Inflammatory macrophage treated with lipopolysaccharide for 4 hours (primary cell): ENCODE results near the gene IQSEC1.
A peak's percentile ranks its signal among the peaks of the same experiment; 100 is the strongest.

Experiments used
- DNase-seq: peaks from one replicate; pipeline ENCODE4 v3.0.0-alpha.2; 2020

Gene IQSEC1

DNA sequence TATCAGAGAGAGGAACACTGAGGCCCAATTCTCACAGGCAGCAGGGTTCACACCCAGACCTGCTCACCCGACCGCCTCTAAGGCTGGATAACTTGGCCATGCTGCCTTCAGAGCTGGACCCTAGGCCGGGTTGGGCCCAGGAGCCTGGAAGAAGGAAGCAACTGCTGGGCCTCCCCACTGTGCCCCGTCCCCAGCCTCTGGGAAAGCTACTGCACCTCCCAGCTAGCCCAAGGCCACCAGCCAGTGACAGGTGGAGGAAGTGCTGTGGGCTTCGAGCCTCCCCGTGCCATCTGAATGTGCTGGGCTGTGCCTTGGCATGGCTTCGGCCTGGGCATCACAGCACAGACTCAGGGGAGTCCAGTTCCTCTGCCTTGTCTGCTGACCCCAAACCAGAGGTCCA lies 169.3 kb downstream of the IQSEC1 start:
- no peak for DNase-seq

DNA sequence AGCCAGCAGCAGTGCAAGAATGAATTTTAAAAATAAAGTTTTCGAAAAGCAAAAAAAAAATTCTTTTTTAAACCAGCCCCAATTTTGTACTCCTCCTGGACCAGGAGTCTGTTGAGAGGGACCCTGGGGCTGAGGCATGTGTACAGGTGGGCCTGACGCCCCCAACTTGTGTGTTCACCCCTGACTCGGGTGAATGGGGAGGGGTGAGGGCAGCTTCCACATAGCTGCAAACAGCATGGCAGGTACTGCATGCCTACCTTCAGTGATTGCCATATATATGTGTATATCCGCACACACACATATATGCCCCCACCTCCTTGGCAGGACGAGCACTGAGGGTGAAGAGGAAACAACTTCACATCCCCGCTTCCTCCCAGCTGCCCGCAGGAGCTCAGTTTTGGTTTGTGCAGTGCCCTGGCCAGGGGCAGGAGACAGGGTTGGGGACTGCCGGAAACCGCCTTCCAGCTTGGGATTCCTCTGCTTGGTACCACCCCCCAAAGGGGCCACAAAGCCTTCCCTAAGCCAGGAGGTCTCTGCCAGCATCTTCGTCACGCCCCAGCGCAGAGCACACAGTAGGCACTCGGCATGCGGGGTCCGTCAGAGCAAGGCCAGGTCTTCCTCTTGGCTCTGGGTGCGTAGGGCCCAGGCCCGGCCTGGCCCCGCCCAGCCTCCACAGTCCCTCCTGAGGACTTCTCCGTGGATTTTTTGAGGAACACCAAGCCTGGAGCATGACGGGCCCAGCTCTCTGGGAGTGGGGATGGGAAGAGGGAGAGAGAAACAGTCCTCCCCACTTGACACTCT lies 170.0 kb downstream of the IQSEC1 start:
- no peak for DNase-seq

DNA sequence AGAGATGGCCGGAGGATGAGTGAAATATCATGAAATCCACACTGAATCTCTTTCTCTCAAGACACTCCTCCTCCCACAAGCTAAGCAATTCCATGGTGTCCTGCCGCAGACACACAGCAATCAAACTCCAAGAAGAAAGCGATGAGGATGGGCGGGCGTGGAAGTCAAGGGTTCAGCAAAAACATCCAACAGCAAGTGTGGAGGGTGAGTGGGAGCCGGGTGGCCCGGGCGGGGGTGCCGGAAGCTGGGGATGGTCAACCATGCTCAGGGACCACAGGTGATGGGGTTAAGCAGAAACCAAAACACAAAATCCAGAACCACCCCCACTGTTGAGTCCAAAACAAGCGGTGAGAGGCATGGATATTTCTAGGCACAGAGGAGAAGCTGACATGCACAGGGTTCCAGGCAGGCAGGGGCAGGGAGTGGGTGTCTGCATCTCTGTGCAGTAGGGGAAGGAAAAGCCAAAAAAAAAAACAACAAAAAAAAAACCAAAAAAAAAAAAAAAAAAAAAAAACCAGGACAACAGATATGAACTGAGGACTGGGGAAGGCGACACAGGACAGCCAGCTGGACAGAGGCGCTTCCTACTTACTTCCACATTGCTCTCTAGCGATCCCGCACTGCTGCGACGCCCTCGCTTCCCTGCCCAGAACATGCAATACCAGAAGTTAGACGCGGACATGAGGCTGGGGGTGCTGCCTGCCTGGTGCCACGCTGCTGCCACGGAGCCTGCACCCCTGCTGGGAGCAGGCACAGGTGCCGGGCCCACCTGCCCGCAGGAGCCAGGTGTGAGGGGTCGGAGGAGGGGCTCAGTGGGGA lies 170.8 kb downstream of the IQSEC1 start:
- DNase-seq: peak; percentile 43

DNA sequence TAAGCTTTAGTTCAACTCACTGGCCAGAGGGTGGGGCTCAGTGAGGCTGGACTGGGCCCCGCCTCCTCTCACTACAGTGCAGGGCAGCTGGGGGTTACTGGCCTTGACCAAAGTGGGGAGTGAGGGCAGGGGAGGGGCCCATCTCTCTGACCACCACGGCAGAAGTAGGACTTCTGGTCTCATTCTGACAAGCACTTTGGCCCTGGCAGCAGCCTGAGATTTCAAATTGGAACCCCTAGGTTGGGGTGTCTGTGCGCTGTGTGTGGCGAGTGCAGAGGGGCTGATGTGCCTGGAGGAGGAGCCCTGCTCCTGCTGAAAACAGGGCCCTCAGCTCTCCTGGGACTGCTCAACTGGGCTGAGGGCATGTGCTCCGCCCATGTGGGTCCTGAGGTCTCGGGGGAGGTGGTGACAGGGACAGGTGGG lies 171.6 kb downstream of the IQSEC1 start:
- no peak for DNase-seq

DNA sequence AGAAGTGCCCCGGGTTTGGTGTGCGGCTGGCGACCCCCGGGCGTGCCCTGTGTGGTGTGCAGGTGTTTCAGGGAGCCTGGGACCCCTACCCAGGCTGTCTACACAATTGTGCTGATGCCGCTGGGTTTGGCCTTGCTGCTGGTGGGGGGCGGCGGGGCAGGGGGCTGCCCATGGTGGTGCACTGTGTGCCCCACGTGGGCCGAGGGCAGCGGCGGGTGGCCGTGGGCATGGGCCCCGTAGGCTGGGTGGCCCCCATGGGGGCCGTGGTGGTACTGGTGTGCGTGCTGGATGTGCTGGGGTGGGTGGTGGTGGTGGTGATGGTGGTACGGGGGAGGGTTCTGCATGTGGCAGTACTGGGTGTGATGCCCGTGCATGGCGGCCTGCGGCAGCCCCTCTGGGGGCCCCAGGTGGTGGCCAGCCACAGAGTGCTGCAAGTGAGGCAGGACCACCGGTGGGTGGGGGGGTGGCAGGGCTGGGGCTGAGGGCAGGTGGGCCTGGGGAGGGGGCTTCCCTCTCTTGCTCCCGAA lies 172.3 kb downstream of the IQSEC1 start:
- DNase-seq: no peak

DNA sequence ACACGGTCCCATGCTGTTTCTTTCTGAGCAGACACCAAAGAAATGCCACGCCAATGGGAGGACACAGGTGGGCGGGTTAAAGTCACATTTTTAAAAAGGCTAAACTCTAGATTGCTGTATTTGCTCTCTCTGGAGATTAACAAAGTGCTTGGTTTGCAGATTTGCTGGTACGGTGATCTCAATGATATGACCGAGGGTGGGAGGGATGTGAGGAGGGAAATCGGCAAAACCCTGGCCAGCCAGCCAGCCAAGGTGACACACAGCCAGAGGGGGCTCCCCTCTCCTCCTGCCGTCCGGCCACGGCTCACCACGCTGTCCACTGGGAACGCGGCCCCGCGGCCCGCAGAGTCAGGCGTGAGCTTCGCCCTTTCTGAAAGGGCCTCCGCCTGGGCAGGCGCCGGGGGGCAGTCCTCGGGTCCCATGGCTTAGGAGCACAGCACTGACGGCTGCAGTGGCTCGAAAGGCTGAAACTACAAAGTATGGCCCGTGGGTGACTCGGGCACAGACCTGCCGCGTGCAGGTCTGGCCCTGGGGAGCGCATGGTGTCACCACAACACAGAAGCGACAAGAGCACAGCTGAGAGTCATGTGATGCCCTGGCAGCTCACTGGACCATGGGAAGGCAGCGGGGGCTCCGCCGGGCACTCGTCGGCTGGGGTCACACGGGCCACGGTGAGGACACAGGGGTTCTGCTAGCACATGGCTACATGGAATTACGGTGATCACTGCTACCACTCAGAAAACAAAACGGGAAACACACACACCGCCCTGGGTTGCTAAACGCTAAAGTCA lies 174.1 kb downstream of the IQSEC1 start:
- no peak for DNase-seq

DNA sequence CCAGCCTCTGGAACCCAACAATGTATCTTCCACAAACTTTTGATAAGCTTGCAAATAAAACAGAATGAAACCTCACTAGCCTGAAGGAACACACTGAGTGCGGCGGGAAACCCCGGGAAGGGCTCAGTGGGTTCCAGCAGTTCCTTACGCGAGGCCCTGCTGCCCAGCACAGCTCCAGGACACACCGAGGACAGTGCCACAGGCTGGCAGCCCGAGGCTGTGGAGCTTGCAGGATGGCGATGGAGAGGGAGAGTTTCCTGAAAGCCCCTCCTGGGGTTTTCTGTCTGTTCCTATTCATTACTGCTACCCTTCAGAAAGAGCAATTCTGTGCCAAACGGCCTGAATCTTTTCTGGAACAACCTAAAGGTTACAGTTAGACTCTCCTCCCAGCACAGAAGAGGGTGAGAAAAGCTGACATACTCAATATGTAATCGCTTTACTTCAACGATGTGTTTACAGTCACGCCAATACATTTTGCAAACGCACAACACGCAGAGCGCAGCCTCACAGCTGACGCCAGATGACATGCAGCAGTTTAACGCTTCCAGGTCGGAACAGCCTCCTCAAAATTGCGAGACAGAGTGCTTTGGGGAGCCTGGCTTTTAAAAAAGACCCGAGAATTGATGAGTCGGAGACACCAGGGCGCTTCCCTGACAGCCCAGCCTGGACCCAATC lies 174.8 kb downstream of the IQSEC1 start:
- DNase-seq: no peak

DNA sequence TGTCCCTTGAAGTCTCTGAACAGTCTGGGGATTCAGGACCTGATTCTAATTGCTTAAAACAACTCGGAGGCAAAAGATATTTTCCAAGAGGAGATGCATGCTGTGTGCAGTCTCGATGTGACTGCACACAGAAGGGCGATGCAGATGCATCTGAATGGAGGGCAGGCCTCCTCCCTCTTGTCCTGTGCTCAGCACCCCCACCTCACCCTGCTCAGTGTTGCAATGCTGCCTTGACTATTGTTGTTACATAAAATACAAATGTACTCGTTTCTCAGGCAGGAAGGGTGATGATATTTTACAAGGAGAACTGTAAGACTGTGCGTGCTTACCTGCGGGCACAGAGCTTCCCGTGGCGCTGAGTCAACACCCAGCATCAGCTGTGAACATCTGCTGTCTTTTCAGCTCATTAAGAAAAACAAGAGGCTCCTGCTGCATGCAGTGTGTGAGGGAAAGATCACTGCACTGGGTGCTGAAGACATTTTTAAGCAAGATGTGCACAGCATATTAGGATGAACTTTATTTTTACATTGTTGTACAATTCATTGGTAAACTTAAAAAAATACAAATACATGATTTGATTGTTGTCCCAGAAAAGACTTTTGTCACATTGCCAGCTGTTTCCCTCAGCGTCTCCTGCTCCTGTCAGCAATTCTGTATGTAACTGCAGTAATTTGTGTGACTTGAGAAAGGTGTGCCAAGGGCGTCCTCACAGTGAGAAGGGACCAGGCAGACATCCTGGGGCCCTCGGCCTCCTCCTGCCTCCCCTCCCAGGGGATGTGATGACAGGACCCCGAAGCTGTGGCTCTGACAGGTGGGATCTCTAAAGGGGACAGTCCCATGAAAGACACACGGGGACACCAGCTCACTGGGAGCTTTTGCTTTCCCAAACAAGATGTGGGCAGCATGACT lies 175.6 kb downstream of the IQSEC1 start:
- no peak for DNase-seq

DNA sequence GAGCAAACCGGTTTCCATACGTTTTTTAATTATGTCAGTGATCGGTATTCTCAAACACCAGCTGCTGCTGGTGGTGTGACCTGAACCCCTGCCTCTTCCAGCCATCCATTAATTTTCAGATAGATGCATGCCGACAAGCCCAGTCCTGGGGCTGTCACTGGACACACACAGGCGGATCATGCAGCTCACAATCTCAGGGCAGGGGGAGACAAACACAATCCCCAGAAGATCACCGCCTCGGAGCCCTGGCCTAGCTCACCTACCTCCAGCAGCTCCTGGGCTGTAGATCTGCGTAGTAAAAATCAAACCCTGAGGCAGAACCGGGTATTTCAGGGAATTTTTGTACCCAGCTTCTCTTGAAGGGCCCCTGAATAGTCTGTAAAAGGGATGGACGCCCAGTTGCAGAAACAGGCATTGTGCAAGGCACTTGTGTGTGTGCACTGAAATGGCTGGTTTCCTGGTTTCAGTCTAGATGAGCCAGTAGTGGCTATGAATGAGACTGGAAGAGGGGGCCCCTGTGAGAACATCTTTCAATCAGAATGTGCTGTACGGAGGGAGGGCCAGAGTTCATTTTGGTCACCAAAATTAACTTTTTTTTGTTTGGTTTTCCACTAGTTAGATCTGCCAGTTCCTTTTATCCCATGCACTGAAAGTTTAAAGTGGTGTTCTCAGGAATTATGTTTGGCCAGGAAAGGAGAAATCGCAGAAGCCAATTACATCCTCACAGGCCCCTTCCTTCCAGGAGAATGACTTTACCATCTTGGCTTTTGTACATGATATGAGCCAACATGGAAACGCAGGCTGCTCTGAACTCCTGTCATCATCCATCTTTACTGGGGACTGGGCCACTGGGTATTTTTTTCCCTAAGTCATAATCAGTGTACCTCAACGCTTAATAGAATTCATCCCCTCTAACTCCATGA lies 176.9 kb downstream of the IQSEC1 start:
- peak; percentile 49 for DNase-seq

DNA sequence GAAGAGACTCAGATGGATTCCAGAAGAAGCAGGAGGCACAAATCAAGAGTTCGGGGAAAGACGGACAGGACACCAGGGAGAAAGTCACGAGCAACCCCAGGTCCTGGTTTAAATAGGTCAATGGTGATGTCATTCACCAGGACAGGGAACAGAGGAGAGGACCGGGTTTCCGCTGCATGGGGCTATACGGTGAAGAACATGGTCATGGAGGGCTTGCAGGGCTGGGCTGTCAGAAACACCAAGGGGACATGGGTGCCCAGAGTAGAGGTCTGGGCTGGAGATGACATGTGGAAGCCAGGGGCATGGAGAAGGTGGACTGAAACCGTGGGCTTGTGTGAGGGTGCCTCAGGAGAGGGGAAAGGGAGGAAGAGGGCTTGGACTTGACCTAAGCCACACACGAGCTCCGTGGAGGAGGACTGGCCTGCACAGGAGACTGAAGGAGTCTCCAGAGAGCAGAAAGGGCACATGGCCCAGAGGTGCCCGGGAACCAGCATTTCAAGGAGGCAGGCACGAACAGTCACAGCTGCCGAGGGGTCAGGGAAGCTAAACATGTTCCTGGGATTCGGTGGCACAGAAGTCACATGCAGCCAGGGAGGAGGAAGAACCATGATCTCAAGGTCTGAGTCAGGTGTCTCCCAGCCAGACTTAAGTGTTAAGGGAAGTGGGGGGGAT lies 177.7 kb downstream of the IQSEC1 start:
- DNase-seq: peak; percentile 56

DNA sequence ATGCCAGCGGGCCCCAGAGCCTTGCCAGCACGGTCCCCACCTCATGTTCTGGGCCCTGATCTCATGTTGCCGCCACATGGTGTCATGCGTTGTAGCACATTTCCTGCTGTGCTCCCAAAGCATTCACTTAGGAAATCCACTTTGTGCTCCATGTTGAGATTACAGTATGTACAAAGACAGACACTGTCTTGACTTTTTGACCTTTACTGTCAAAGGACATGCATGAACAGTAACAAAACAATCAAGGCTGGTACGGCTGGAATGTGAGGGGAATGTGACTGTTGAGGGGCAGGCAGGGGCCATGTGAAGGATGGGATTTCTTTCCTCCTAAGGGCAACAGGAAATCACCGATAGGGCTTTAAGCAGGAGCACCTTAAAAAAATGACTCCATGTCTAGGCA lies 178.6 kb downstream of the IQSEC1 start:
- DNase-seq: no peak

DNA sequence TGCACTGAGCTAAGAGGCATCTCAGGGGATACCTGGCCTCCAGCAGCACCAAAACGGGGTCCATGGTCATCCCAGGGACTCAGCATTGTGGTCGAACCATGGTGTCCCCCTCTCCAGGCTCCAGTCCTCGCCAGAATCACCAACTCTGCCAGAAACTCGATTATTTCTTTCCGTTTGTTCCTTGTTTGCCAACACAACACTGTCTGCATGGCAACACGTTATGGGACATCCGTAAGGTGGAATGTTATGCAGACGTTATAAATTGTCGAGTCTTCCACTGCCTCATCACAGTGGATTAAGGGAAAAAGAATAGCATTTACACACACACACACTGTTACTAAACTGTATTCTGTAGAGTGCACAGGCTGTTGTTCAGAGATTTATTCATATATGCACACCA lies 179.4 kb downstream of the IQSEC1 start:
- DNase-seq: no peak

DNA sequence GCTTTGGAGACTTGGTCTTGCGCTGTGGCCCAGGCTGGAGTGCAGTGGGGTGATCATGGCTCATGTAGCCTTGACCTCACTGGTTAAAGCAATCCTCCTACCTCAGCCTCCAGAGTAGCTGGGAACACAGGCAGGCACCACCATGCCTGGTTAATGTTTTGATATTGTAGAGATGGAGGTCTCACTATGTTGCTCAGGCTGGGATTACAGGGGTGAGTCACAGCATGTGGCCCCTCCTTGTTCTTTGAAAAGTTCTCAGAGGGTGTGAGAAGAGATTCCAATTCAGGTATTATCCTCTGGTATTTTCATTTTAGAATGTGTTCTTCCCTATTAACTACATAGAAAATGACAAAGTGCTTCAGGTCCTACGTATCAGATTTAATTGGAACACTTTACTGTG lies 180.0 kb downstream of the IQSEC1 start:
- DNase-seq: no peak

DNA sequence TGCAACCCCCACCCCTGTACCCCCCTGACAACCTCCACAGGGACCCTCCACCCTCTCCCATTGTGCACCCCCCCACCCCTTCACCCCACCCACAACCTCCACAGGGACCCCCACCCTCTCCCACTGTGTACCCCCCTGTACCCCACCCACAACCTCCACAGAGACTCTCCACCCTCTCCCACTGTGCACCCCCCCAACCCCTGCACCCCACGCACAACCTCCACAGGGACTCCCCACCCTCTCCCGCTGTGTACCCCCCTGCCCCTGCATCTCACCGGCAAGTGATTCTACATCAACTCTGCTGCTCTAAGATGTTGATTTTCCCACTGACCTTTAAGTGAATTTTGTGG lies 180.4 kb downstream of the IQSEC1 start:
- DNase-seq: no peak

DNA sequence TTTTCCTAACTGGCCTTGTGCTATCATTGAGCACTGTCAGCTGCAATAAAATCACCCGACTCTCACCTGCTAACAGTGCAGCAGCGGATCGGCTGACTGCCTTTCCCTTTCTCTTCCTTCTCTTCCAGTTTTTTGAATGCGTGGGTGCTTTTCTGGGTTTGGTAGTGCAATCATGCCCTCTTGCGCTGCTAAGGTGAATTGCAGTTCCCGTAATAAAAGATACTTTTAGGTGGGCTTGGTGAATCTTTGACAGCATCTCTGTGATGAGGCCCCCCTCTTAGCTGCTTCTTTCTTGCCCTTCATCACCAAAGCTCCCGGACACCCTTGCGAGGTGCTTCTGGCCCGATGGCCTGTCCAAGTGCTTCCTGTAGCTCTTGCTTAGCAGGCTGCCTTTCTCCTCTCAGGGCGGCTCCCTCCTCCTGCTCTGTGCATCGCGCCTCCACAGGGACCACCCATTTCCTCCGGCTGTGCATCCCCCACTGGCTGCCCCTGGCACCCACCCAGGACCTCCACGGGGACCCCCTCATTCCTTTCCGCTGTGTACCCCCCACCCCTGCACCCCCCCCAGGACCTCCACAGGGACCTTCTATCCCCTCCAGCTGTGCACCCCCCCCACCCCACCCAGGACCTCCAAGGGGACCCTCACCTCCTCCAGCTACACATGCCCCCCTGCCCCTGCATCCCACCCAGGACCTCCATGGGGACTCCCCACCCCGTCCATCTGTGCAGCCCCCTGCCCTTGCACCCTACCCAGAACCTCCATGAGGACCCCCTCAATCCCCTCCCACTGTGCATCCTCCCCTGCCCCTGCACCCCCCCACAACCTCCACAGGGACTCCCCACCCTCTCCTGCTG lies 181.0 kb downstream of the IQSEC1 start:
- DNase-seq: peak; percentile 87

DNA sequence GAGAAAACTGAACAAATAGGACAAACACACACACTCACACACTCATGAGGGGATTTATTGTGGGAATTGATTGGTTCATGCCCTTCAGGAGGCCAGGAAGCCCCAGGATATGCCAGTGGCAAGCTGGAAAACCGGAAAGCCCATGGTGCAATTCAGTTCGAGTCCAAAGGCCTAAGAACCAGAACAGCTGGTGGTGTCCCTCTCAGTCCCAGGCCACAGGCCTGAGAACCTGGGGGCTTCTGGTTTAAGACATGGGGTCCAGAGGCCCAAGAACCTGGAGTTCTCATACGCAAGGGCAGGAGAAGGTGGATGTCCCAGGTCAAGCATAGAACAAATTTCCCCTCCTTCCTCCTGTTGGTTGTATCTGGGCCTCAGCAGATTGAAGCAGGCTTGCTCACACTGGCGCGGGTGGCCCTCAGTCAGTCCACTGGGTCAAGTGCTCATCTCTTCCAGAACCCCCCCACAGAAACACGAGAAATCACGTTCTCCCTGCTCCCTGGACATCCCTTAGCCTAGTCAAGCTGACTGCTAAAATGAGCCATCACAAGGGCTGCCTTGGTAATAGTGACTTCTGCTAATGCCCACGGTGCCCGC lies 181.7 kb downstream of the IQSEC1 start:
- no peak for DNase-seq

DNA sequence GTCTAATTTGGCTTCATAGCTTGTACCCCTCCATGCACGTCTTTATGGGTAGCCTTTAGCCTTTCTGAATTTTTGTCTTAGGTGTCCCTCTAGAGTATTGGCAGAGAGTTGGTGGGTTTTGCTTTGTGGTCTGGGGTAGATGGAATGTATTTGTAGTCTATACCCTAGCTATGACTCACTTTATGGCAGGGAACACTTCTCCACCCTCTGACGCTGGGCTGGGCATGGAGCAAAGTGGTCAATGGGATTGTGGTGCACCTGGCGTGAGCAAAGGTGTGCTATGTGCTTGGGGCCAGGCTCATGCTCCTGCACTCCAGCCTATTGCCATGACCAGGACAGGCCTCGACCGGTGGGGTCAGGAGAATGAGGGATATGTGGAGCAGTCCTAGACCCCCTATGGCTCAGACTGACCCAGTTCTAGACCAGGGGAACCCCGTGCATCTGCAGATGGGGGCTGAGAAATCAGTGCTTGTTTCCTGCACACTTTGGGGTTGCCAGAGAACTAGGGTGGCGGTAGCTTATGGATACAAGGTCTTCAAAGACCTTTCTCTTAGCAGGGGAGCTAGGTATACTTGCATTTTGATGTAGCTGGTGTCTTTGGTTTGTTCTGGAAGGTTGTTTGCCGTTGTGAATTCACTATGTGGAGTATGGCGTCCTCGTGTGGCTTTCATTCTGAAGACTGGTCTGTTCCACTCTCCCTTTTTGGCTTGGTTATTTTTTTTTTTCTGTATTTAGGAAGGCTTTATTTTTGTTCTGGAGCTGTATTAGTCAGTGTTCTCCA lies 182.4 kb downstream of the IQSEC1 start:
- DNase-seq: no peak

DNA sequence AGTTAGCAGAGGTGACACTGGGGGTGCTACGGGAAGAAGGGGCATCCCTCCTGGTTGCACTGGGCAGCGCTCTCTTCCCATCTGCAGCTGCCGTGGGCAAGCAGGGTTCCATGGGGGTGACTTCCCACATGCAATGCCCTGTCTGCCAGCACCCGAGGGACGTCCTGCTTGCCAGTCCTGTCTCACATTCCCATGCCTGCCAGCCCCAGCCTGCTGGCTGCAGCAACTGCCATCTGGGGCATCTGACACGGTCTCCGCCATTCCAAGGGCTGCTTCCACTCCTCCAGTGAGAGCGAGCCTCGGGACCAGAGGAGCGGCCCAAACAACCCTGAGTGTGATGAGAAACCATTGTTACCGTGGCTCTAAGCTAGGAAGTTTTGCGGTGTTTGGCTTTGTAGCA lies 186.5 kb downstream of the IQSEC1 start:
- no peak for DNase-seq
